Measurements from ENCODE around the gene LRATD1. TPM values are rescaled to one million over a fixed set of nuclear protein-coding genes. Genes with fewer than 3 reads are reported as not detected.
A peak's percentile ranks its signal among the peaks of the same experiment; 100 is the strongest.

Gene LRATD1
- total RNA-seq, 1 donor from 2014 or later, result 3.6 TPM

DNA sequence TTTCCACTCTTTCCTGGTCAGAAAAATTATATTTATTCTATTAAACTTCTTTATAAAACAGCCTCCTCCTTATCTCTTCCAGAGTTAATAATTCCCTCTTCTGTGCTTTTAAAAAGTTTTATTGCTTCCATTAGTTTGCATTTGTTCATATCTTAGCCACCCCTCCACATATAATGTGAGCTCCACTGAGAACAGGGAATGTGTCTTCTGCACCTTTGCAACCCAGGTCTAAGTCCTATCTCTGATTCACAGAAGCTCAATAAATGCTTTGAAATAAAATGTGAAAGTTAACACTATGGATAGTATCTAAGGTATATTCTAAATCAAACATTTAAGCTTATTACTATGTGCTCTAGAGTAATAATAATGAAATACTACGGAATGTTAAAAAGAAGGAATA, 9.3 kb upstream of the LRATD1 start:
- H3K27me3 Mint-ChIP-seq (ENCODE audit: low read depth), result peaks cover 10% of the 10 kb centered on the region
- H3K36me3 Mint-ChIP-seq (ENCODE audit: low read depth), result no peaks in the 10 kb centered on the region
- H3K27ac Mint-ChIP-seq (ENCODE audit: unreplicated experiment), result no peak overlapping the region
- TF ChIP-seq, protein P1, sequence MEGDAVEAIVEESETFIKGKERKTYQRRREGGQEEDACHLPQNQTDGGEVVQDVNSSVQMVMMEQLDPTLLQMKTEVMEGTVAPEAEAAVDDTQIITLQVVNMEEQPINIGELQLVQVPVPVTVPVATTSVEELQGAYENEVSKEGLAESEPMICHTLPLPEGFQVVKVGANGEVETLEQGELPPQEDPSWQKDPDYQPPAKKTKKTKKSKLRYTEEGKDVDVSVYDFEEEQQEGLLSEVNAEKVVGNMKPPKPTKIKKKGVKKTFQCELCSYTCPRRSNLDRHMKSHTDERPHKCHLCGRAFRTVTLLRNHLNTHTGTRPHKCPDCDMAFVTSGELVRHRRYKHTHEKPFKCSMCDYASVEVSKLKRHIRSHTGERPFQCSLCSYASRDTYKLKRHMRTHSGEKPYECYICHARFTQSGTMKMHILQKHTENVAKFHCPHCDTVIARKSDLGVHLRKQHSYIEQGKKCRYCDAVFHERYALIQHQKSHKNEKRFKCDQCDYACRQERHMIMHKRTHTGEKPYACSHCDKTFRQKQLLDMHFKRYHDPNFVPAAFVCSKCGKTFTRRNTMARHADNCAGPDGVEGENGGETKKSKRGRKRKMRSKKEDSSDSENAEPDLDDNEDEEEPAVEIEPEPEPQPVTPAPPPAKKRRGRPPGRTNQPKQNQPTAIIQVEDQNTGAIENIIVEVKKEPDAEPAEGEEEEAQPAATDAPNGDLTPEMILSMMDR (conservative IDR thresholded peaks at IDR 0.05), result no peak
- DNase-seq (ENCODE audit: low read depth, low spot score), result no peak
- H3K4me3 Mint-ChIP-seq, result no peak overlapping the region
- no peaks in the 10 kb centered on the region for H3K9me3 Mint-ChIP-seq
- no peaks in the 10 kb centered on the region for H3K4me1 Mint-ChIP-seq

DNA sequence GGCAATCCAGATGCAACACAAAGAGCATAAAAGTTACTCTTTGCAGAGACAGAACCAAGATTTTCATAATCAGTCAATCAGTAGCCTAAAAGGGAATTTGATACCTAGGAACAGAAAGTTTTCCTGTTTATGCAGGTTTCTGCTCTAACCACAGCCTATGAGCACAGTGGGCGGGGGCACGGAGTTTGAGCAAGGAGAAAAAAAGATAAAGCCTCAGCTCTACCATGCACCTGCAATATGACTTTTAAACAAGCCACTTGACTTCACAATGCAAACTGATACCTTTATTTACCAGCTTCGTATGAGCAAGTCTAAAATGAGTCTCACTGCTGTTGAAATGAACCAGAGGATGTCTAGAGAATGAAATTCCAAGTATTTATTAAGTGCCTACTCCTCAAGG, 5.6 kb upstream of the LRATD1 start:
- no peak overlapping the region for H3K4me3 Mint-ChIP-seq
- no peak for DNase-seq (ENCODE audit: low read depth, low spot score)
- no peaks in the 10 kb centered on the region for H3K4me1 Mint-ChIP-seq
- H3K9me3 Mint-ChIP-seq, result no peaks in the 10 kb centered on the region
- H3K27me3 Mint-ChIP-seq (ENCODE audit: low read depth), result peaks cover 47% of the 10 kb centered on the region
- H3K36me3 Mint-ChIP-seq (ENCODE audit: low read depth), result no peaks in the 10 kb centered on the region
- no peak overlapping the region for H3K27ac Mint-ChIP-seq (ENCODE audit: unreplicated experiment)
- TF ChIP-seq, protein P1 (conservative IDR thresholded peaks at IDR 0.05), result no peak

DNA sequence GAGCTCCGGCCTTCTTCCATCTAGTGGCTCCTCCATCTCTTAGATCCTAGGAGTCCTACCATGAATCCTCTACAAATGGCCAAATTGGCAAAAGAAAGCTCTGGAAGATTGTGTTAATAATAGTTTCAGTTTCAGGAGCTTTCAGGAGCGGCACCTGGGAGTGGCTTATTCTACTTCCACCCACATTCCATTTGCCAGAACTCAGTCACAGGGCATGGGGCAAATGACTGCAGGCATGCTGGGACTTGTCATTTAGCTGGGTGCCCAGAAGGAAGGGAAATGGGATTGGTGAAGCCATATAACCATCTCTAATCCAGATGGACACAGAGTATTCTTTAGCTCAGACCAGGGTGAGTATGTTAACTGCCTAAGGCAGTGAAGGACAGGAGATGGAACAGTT, 3.6 kb upstream of the LRATD1 start:
- H3K36me3 Mint-ChIP-seq (ENCODE audit: low read depth), result no peaks in the 10 kb centered on the region
- H3K9me3 Mint-ChIP-seq, result no peaks in the 10 kb centered on the region
- DNase-seq (ENCODE audit: low read depth, low spot score), result no peak
- TF ChIP-seq, protein P1 (conservative IDR thresholded peaks at IDR 0.05), result no peak
- H3K27ac Mint-ChIP-seq (ENCODE audit: unreplicated experiment), result no peak overlapping the region
- H3K27me3 Mint-ChIP-seq (ENCODE audit: low read depth), result peaks cover 65% of the 10 kb centered on the region
- peaks cover 7% of the 10 kb centered on the region for H3K4me1 Mint-ChIP-seq
- H3K4me3 Mint-ChIP-seq, result no peak overlapping the region

DNA sequence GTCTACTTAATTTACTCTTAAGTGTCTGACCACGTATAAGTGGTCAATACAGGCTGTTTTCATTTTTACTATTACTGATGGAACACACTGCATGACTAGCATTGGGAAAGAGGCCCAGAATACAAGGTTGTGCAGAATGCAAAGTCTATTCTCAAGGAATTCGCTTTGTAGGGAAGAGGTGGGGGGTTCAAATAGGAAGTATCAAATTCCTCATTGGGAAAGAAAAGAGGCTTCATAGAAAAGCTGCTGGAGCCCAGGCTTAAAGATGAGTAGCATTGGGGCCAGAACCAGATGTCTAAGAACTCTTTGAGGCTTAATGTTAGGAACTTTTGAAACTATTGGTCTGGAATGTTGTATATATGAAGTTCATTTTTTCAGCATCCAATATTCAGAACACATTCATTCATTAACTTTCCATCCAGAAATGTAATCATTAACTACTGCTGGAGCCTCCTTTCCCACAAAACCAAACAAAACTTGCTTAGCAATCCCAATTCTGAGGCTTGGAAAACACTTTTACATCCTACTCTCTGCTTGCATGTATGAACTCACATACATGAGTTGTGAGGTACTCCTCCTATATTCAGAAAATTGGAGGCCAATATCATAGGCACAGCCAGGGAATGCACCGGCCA, 994 bp upstream of the LRATD1 start:
- Mint-ChIP-seq H3K27ac (ENCODE audit: unreplicated experiment) (no peak overlapping the region), H3K4me3 (peak overlapping the region; percentile 93), H3K9me3 (no peaks in the 10 kb centered on the region), H3K27me3 (ENCODE audit: low read depth) (peaks cover 89% of the 10 kb centered on the region), H3K36me3 (ENCODE audit: low read depth) (no peaks in the 10 kb centered on the region), H3K4me1 (peaks cover 14% of the 10 kb centered on the region)
- DNase-seq (ENCODE audit: low read depth, low spot score), result no peak
- TF ChIP-seq, protein P1 (conservative IDR thresholded peaks at IDR 0.05), result no peak

DNA sequence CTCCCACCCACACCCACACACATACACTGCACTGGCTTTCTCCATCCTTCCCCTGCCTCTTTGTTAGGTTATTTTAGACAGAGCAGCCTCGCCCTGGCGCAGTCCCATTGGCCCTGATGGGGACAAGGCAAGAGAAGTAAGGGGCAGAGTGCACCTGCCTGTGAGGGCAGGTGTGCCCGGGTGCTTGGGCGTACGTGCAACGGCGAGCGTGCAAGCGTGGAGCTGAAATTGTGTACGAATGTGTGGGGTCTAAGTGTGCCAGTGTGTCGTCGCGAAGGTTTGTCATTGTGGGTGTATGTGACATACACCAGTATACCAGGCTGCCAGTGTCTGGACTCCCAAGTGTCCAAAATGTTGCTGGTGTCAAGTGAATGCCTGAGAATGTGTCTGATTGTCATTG, 544 bp downstream of the LRATD1 start:
- H3K36me3 Mint-ChIP-seq (ENCODE audit: low read depth), result no peaks in the 10 kb centered on the region
- no peak overlapping the region for H3K27ac Mint-ChIP-seq (ENCODE audit: unreplicated experiment)
- H3K27me3 Mint-ChIP-seq (ENCODE audit: low read depth), result peaks cover 94% of the 10 kb centered on the region
- TF ChIP-seq, protein P1 (conservative IDR thresholded peaks at IDR 0.05), result no peak
- DNase-seq (ENCODE audit: low read depth, low spot score), result peak; percentile 3
- peak overlapping the region; percentile 93 for H3K4me3 Mint-ChIP-seq
- peaks cover 14% of the 10 kb centered on the region for H3K4me1 Mint-ChIP-seq
- no peaks in the 10 kb centered on the region for H3K9me3 Mint-ChIP-seq

Data from neural crest cell (in vitro differentiated cells).